K562 (cell line): ENCODE data around the gene CISD3. TPM values are rescaled to one million over a fixed set of nuclear protein-coding genes. Genes with fewer than 3 reads are reported as not detected.

ENCODE experiments used
- ATAC-seq: fragments of 200-7000 bp; cut with Tn5 transposase; 3 replicates; pipeline ENCODE4 v1.9.1; 2020; ENCODE audit warnings: moderate library complexity
- BruUV-seq: library from RNA; stranded (reverse); fragments of 400-500 nt; replicated peaks from 2 replicates; lab custom pipeline; 2021; lab: Mats Ljungman, UMichigan
- CTCF ChIA-PET: fragments of 300-600 bp; formaldehyde crosslinking; extraction: SDS; loops from one replicate; lab custom pipeline; 2021; ENCODE audit warnings: low intra/inter-chr PET ratio; lab: Yijun Ruan, JAX
- POLR2A ChIA-PET: fragments of 300-600, 350-650 bp; sonication (Branson Sonifier 250); formaldehyde crosslinking; extraction: SDS; loops from one replicate; lab custom pipeline; 2021; ENCODE audit warnings: antibody characterized with exemption, inconsistent platforms; lab: Yijun Ruan, JAX
- DNase-seq, 4 experiments: peaks; one replicate each; pipeline versions ENCODE4 v3.0.0 to v3.0.0-alpha.2; 2011 to 2018; ENCODE audit warnings: low spot score in 3 of 4, mixed read lengths in 3 of 4; ENCODE audit errors: extremely low read depth in 1 of 4
- FAIRE-seq: peaks from 2 replicates; lab custom pipeline; 2011; peaks lifted over from hg19 to GRCh38; lab: Jason Lieb, UNC
- H2AFZ ChIP-seq: 2 replicates; pipeline ENCODE4 v1.6.0; 2011; ENCODE audit warnings: low read depth, low read length, control low read depth, inconsistent platforms
- H3K27ac ChIP-seq: fragments of 200-600 bp; 3 replicates; pipeline ENCODE4 v1.8.0; 2011; ENCODE audit warnings: low read depth, mild to moderate bottlenecking, control low read depth, inconsistent platforms, low read length, moderate library complexity, mixed read lengths; ENCODE audit errors: extremely low read depth
- H3K27me3 ChIP-seq, 2 experiments: fragments of 300-600 bp in 1 of 2; 2 replicates in 1 of 2; 3 replicates in 1 of 2; pipeline versions ENCODE4 v1.6.0 to v1.8.0; 2011; ENCODE audit warnings: inconsistent platforms in 2 of 2, low read length in 2 of 2, mild to moderate bottlenecking in 1 of 2, mixed read lengths in 1 of 2, moderate library complexity in 1 of 2; ENCODE audit not compliant: control insufficient read depth in 2 of 2, insufficient read depth in 2 of 2
- H3K36me3 ChIP-seq: fragments of 300-600 bp; 3 replicates; pipeline ENCODE4 v1.8.0; 2011; ENCODE audit warnings: mild to moderate bottlenecking, low read length, inconsistent platforms; ENCODE audit not compliant: control insufficient read depth, insufficient read depth
- H3K4me1 ChIP-seq, 2 experiments: fragments of 200-600 bp in 1 of 2; replicated peaks in 1 of 2; 2 replicates in 1 of 2; 3 replicates in 1 of 2; pipeline versions ENCODE4 v1.5.1 to v1.8.0; 2011; ENCODE audit warnings: inconsistent platforms in 2 of 2, low read length in 2 of 2, mild to moderate bottlenecking in 1 of 2, mixed read lengths in 1 of 2, moderate library complexity in 1 of 2; ENCODE audit not compliant: control insufficient read depth in 2 of 2, insufficient read depth in 2 of 2
- H3K4me2 ChIP-seq: 2 replicates; pipeline ENCODE4 v1.6.1; 2011; ENCODE audit warnings: low read length, control low read depth, inconsistent platforms, mixed read lengths; ENCODE audit not compliant: insufficient read depth
- H3K4me3 ChIP-seq: fragments of 200-600 bp; sonication (generic), shearing (Covaris generic); 2 replicates; pipeline ENCODE4 v1.5.1; 2016; ENCODE audit warnings: control low read depth, inconsistent platforms
- H3K79me2 ChIP-seq: fragments of 200-600 bp; 3 replicates; pipeline ENCODE4 v1.8.0; 2011; ENCODE audit warnings: low read length, inconsistent platforms; ENCODE audit not compliant: control insufficient read depth, insufficient read depth
- H3K9ac ChIP-seq, 2 experiments: 2 replicates each; pipeline versions ENCODE4 v1.6.0 to v1.6.1; 2011; ENCODE audit warnings: low read depth in 2 of 2, low read length in 2 of 2, control low read depth in 1 of 2, inconsistent platforms in 1 of 2, mild to moderate bottlenecking in 1 of 2, mixed read lengths in 1 of 2; ENCODE audit not compliant: insufficient read depth in 1 of 2
- H3K9me1 ChIP-seq: one replicate; pipeline ENCODE4 v1.6.0; 2011; ENCODE audit warnings: inconsistent platforms, mild to moderate bottlenecking, low read length, moderate library complexity; ENCODE audit not compliant: control insufficient read depth, insufficient read depth
- H3K9me3 ChIP-seq: replicated peaks from 2 replicates; pipeline ENCODE4 v1.5.1; 2011; ENCODE audit warnings: low read depth, low read length, inconsistent platforms; ENCODE audit not compliant: control insufficient read depth, insufficient read depth
- H4K20me1 ChIP-seq: replicated peaks from 2 replicates; pipeline ENCODE4 v1.6.1; 2011; ENCODE audit warnings: low read length, inconsistent platforms, mixed read lengths; ENCODE audit not compliant: control insufficient read depth, insufficient read depth
- CBX2 ChIP-seq: fragments of 200-600 bp; sonication (generic); IDR thresholded peaks from one replicate; pipeline ENCODE4 v1.6.1; 2012; ENCODE audit warnings: mild to moderate bottlenecking, low read length, inconsistent platforms; ENCODE audit not compliant: insufficient read depth, poor library complexity, severe bottlenecking
- DPF2 ChIP-seq: fragments of 450-650 bp; IDR thresholded peaks from 2 replicates; pipeline ENCODE4 v1.6.1; 2016
- EHMT2 ChIP-seq: fragments of 450-650 bp; IDR thresholded peaks from 2 replicates; pipeline ENCODE4 v1.6.1; 2018; ENCODE audit warnings: antibody characterized with exemption
- RB1 ChIP-seq: fragments of 450-650 bp; IDR thresholded peaks from 2 replicates; pipeline ENCODE4 v1.6.1; 2017; ENCODE audit warnings: low read depth, mild to moderate bottlenecking
- SAFB ChIP-seq: fragments of 200-400 bp; formaldehyde crosslinking; IDR thresholded peaks from 2 replicates; pipeline ENCODE4 v1.6.1; 2017; ENCODE audit warnings: low read depth, low read length, borderline replicate concordance
- SPI1 ChIP-seq: IDR thresholded peaks from 2 replicates; pipeline ENCODE4 v1.6.1; 2011; ENCODE audit warnings: low read depth, low read length, control low read depth, borderline replicate concordance
- ZHX1 ChIP-seq: fragments of 150-350 bp; conservative IDR thresholded peaks from 2 replicates; pipeline ENCODE4 v1.6.1; 2014; ENCODE audit warnings: low read length
- ZNF639 ChIP-seq, 2 experiments: fragments of 200-800 bp in 1 of 2; sonication (Bioruptor generic) in 1 of 2; sonication (generic) in 1 of 2; formaldehyde crosslinking in 1 of 2; IDR thresholded peaks in 1 of 2; conservative IDR thresholded peaks in 1 of 2; 2 replicates each; pipeline versions ENCODE4 v1.5.0 to v1.6.1; 2016 to 2020; ENCODE audit warnings: missing compliant biosample characterization in 1 of 2, missing genetic modification characterization in 1 of 2, missing genetic modification reagents in 1 of 2
- ZNF699 ChIP-seq: fragments of 250-450 bp; sonication (Bioruptor Pico); IDR thresholded peaks from 2 replicates; pipeline ENCODE4 v1.8.0; 2021; ENCODE audit warnings: mild to moderate bottlenecking, moderate library complexity; ENCODE audit not compliant: insufficient replicate concordance
- WGBS: fragments of 100-300 bp; shearing (Covaris generic); methylation state at CpG from one replicate; pipeline ENCODE4 v1.1.6; 2016; ENCODE audit warnings: low coverage, mixed read lengths; ENCODE audit not compliant: insufficient coverage; ENCODE audit errors: missing lambda C conversion rate; 5-methylcytosine and 5-hydroxymethylcytosine counted together
- in situ Hi-C: fragments of 300-500 bp; cut with MboI; formaldehyde crosslinking; loops from 4 replicates; pipeline ENCODE4 v1.15.0; 2018; ENCODE audit warnings: inconsistent platforms, mixed read lengths
- intact Hi-C: fragments of 100-400 bp; cut with micrococcal nuclease; formaldehyde crosslinking; loops from 2 replicates; pipeline ENCODE4 v1.14.2; 2022
- polyA plus RNA-seq, 8 experiments: library from polyadenylated mRNA; depleted of rRNA in 4 of 8; stranded (reverse) in 5 of 8; unstranded in 3 of 8; fragments of >200 nt; fragmentation: Nextera tagmentation in 2 of 8; fragmentation: Illumina TruSeq in 1 of 8; extraction: Ambion mirVana in 2 of 8; extraction: Trizol in 1 of 8; gene quantifications; 2 replicates each; pipeline versions ENCODE4 v1.2.1 to v1.2.3, GENCODE V29; 2011 to 2014; ENCODE audit warnings: inconsistent platforms in 1 of 8, missing spikeins in 1 of 8
- total RNA-seq, 7 experiments: library from RNA; depleted of rRNA in 6 of 7; stranded (reverse); fragments of >200 nt in 6 of 7; fragmentation: Illumina TruSeq in 2 of 7; extraction: Trizol in 2 of 7; gene quantifications; 2 replicates each; pipeline versions ENCODE4 v1.2.1 to v1.2.3, GENCODE V29; 2011 to 2021; ENCODE audit warnings: low replicate concordance in 1 of 7

Gene CISD3
- total and polyA plus RNA-seq, 9 of the 15 experiments (the other 6 are each of a cell fraction or from before 2014, with no cell fraction given) = 5.0 to 60.7 (median 15.7) TPM

GRCh38 chr17:38685491-38685890, 44.6 kb upstream of the CISD3 start:
- H3K27ac ChIP-seq = no peak overlapping the region
- H2AFZ ChIP-seq = peak overlapping the region; percentile 59; the same call in 1 of the 2 replicates
- POLR2A ChIA-PET = interaction anchor here (1.2 kb wide), 1 partner anchor 16 kb away, joined by 4 read pairs; no protein-coding TSS in a partner anchor
- H3K9ac ChIP-seq = peak overlapping the region in 1 of 2 experiments; percentile 77; a peak in 2 of 4 replicates
- no peak overlapping the region for H3K4me2 ChIP-seq
- H3K9me1 ChIP-seq = no peaks in the 10 kb centered on the region
- H3K36me3 ChIP-seq = no peaks in the 10 kb centered on the region
- H3K9me3 ChIP-seq = no peaks in the 10 kb centered on the region
- TF ChIP-seq DPF2 = no peak
- no peak for TF ChIP-seq EHMT2
- TF ChIP-seq ZNF639 (CRISPR knock-in tag; conservative IDR thresholded peaks at IDR 0.05 in 1 of 2, IDR thresholded peaks at IDR 0.05 in 1 of 2) = no peak
- TF ChIP-seq SAFB = no peak
- TF ChIP-seq CBX2 = no peak
- TF ChIP-seq ZNF699 = no peak
- TF ChIP-seq SPI1 = peak; percentile 32; the same call in 1 of the 2 replicates
- no peak for TF ChIP-seq RB1
- no peak for TF ChIP-seq ZHX1
- TF ChIP-seq, all 486 proteins: peak for 1
- ATAC-seq (no peak), FAIRE-seq (no peak), DNase-seq (no peak)
- no peak overlapping the region for H3K4me3 ChIP-seq
- BruUV-seq = no TSS peak
- no peaks in the 10 kb centered on the region for H3K27me3 ChIP-seq
- in situ Hi-C loops = no loop called here
- CTCF ChIA-PET = no interaction called here
- intact Hi-C loops = no loop called here
- H3K4me1 ChIP-seq = 0 out of 5 replicates have a peak, but pooled peaks cover 0 to 4% of the 10 kb centered on the region in 2 experiments
- no peaks in the 10 kb centered on the region for H4K20me1 ChIP-seq
- WGBS = 48% methylated on average over 11 of the region's 12 CpGs
- no peaks in the 10 kb centered on the region for H3K79me2 ChIP-seq
